ENCODE measurements around the gene SLC22A2.
"Not testable (repeated sequence)": the region's sequence is repeated elsewhere in the genome, so short reads cannot be mapped to it uniquely, and the experiment has no call there.

The SLC22A2 gene

DNA sequence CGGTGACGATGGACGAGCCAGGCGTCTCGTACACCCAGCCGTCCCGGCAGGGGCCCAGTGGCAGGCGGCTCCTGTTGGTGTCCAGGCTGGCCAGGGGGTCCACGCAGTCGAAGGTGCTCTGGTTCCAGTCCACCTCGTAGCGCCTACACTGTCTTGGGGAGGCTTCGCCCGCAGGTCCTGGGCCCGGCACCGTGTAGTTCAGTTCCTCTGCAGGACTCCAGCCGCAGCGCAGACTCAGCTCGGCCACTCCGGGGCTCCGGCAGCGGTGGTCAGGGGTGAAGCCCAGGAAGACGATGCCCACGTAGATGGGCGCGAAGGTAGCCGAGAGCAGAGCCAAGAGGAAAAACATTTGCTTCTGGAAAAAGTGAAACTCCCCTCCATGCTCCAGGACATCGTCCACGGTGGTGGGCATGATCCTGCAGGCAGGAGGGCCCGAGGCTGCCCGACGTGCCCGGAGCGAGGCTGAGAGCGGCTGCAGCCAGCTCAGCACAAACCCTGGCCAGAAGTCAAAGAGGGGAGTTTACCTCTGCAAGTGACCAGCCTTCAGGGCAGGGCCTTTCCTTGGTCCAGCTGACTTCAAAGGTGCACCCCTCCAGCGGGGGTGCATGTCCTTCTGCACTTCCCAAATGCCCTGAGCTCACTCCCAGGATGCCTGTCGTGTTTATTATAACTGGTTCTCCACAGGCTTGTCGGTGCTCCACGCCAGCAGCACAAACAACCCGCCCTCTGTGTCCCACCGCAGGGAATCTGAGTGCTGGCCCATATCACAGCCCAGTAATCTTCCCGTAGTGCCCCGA is at the start of gene SLC22A2:
TSS of gene SLC22A2 (minus strand) at position 476 of the 797 bp plus-strand sequence. CDS start at position 412, 64 bp downstream.
- no peak for DNase-seq

DNA sequence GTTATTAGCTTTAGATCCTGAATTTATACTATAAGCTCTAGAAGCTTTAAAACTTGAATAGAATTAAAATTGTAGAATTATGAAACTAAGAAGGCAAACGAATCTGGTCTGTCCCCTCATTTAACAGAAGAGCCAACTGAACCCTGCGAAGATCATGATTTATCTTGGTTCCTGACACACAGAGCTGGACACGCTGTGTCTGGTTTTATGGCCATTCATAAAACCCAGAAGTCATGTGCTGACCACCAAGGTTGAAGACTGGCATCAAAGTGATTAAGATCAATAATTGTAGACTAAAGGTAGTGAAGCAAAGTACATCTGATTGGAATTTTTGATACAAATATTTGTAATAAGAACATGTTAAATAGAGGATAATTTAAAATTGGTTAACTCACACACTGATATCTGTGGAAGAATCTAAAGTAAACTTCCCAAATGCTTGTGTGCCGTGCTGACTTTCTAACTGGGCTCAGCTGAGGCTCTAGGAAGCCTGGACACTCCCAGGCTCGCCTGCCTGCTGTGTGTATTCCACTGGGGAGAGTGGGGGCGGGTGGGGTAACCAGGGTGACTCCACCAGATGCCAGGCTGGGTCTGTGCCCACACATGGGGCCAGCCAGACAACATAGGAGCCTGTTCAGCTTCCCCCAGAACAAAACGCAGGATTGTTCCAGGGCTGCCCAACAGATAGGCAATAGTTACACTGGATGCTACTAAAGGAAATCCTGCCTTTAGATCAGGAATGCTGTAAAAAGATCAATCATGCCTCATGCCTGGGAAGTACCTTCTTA is 47.5 kb upstream of the SLC22A2 start:
- DNase-seq = no peak

DNA sequence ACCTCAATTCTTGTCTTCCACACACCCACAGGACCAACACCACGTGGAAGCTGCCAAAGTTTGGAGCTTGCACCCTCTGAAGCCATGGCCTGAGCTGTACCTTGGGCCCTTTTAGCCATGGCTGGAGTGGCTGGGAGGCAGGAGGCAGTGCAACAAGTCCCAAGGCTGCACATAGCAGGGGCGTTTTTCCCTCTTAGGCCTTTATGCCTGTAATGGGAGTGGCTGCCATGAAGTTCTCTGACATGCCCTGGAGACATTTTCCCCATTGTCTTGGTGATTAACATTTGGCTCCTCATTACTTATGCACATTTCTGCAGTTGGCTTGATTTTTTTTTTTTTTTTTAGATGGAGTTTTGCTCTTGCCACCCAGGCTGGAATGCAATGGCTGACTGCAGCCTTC is 45.2 kb upstream of the SLC22A2 start:
- DNase-seq = no peak

DNA sequence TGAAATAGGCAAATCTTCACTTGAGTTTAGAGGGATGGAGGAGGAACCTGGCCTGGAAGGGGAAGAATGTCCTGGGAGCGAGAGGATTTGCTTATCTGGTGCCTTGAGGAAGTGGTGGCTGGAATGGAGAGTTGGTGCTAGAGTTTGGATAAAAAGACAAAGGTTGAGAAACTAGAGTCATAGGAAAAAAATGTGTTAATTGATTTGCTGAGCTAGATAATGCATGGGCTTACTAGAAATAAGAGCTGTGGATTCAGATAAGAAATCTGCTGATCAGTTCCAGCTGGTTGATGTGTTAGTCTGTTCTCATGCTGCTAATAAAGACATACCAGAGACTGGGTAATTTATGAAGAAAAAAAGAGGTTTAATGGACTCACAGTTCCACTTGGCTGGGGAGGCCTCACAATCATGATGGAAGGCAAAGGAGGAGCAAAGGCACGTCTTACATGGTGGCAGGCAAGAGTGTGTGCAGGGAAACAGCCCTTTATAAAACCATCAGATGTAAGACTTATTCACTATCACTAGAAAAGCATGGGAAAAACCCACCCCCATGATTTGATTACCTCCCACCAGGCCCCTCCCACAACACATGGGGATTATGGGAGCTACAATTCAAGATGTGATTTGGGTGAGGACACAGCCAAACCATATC is 43.9 kb upstream of the SLC22A2 start:
- not testable (repeated sequence) for DNase-seq

DNA sequence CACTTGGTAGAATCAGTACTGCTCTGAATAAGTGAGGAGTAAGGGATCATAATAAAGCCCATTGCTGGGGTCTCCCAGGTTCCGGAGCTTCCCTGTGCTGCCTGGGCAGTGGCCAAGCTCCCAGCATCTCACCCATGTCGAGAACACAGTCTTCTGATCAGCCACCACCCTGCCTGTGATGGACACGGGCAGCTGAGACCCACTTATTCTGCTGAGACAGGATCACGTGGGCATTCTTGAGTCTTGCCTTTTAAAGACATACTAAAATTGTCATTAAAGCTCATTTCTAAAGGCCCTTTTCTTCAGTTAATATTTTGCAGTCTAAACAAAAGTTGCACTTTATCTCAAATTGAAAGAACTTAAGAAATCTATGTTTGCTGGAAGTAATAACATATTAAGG is 42.7 kb upstream of the SLC22A2 start:
- DNase-seq = no peak

DNA sequence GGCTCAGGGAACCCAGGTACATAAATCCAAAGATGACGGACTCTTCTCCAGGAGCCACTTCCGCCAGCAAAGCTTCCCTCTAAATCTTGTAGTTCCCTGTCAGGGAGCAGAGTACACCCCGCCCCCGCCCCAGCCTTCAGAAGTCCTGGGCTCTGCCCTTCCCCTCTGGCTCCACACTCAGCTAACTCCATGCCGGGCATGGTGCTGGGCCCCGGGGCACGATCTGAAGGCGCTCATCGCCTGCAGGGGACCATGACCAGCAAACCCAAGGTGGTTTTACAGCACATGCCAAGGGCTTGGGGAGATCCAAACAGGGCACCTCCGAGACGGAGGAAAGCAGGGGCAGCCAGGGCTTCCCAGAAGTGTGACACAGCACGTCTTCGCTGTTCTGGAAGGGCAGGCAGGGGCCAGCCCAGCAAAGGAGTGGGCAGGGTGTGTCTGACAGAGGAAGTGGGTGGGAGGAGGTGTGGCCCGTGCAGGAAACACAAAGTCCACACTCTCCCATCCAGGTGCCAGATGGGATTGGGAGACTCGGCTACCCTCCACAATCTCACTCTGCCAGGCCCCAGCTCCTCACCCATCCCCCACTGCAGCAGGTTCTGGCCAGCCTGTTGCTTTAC is 41.6 kb upstream of the SLC22A2 start:
- DNase-seq = no peak

DNA sequence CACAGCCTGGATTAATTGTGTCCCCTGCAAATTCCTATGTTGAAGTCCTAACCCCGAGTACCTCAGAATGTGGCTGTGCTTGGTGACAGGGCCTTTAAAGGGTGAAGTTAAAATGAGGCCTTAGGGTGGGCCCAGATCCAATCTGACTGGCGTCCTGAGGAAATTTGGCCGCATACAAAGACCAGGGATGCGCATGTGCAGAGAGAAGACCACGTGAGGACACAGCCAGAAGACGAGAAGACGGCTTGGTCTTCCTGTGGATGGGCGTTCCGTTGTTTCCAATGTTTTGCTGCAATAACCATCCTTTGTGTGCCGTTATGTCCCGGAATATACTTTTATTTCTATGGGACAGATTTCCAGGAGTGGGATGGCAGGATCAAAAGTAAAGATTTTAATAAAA is 40.9 kb upstream of the SLC22A2 start:
- no peak for DNase-seq

DNA sequence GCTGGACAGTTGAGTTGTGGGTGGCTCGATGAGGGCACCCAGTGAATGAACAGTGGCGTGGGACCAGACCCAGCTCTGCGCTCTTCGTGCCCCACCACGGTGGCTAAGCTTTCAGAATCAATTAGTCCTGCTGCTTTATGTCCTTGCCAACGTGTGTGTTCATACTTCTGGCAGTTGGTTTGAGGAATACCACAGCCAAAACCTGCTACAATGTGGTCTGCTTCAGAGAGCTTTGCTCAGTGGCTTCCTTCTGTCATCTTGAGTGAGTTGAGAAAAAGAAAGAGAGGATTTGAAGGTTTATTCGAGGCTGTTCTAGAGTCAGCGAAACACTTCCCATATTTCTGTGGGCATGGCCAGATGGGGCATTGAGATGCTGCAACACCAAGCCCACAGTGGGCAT is 39.5 kb upstream of the SLC22A2 start:
- no peak for DNase-seq

DNA sequence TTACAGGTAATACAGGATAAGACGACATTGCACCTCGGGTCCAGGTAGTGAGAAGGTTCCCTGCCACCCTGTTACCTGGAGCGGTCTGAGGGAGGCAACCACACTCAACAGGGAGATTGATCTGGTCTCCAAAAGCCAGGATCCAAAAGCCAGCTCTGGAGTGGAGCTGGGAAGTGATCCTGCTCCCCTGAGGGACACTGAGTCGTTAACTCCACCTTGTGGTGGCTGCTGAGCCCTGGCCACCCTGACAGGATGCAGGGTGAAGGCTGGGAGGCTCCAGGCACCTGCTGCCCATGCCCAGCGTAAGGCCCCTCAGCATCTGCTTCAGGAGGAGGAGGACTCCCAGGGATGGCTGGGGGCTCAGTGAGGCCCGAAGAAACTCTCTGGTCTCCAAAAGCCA is 38.7 kb upstream of the SLC22A2 start:
- no peak for DNase-seq

DNA sequence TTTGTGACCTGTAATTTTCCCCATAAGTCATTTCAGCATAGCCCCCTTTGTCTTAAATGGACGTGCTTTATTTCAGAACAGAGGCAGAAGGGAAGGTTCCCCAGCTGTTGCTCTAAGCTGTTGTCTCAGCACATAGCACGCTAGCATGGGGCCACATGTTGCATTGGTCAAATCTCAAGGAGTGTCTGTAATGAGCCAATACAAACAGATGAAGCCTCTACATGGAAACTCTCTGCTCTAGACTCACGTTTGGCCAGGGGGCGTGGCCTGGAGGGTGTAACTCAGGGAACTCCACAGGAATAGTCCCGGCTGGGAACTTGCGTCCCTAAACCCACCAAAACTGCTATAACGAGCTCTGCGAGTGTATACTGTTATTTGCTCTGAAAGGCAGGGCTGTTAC is 35.2 kb upstream of the SLC22A2 start:
- DNase-seq = no peak

DNA sequence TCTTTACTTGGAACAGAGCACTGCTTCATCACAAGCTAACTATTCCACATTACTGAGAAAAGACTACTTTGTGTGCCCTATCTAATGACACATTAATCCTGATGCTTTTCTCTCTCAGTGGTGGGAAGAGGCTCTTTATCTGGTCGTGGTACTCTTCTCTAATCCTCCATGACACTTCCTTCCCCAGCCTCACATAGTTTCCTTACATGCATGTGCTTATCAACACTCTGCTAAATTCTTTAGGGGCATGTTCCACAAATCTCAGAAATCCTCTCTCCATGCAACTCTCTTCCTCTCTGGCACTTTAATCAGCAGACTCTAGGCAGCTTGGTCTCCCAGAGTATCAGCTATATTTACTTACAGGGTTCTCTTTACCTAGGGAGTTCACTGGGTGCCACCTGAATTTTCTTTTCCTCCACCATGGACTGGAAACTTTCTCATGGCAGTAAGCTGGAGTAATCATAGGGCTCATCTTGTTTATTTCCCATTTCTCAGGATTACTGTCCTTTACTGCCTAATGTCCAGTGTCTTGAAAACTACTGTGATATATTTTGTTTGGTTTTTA is 27.0 kb upstream of the SLC22A2 start:
- DNase-seq = no peak

DNA sequence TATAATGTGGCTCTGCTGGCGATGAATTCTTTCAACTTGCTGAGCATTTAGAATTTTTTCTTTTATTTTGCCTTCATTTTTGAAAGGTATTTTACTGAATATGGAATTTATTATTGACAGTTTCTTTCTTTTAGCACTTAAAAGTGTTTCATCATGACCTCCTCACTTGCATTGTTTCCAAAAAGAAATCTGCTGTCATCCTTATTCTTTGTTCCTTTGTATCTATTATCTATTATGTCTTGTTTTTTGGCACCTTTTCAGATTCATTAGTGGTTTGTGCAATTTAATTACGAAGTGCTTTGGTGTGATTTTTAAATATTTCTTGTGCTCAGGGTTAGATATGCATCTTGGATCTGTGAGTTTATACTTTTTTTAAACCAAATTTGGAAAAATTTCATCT is 26.0 kb upstream of the SLC22A2 start:
- no peak for DNase-seq

DNA sequence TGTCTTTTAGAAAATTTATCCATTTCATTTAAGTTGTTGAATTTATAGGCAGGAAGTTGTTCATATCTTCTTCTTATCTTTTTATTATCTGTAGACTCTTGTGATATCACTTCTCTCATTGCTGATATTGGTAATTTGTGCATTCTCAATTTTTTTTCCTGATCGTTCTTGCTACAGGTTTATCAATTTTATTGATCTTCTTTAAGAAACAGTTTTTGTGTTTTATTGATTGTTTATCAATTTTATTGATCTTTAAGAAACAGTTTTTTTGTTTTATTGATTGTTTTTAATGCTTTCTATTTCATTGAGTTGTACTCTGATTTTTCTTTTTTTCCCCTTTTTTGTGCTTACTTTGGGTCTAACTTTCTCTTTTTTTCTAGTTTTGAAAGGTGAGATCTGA is 23.8 kb upstream of the SLC22A2 start:
- DNase-seq = no peak

DNA sequence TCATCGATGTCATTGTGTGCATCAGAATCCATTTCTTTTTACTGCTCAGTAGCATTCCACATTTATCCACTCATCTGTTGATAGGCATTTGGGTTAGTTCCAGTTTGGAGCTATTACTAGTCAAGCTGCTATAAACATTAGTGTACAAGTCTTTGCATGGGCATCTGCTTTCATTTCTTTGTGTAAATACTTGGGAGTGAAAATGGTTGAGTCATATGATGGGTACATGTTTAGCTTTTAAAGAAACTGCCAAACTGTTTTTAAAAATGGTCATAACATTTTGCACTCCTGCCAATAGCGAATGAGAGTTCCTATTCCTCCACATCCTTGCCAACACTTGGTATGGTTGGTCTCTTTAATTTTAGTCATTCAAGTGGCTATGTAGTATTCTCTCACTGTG is 21.2 kb upstream of the SLC22A2 start:
- DNase-seq = no peak

DNA sequence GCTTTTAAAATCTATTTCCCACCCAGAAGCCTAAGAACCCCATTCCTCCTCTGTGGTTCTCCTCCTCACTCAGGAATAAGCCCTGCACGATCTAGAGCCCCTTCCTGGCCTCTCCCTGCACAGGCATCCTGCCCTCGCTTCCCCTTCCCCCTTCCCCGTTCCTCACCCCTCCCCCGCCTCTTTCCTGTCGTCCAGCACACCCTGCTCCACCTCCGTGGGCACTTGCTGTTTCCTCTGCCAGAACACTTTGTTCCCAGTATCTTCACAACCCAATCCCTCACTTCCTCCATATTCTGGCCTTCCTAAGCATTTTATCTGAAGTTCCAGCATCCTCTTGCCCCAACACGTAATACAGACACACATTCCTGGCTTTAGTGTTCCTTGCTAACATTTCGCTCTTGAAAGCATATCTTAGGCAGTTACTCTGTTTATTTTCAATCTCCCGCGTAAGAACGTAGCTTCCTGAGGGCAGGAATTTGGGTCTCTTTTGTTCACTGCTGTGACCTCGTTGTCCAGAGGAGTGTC is 20.2 kb upstream of the SLC22A2 start:
- no peak for DNase-seq

DNA sequence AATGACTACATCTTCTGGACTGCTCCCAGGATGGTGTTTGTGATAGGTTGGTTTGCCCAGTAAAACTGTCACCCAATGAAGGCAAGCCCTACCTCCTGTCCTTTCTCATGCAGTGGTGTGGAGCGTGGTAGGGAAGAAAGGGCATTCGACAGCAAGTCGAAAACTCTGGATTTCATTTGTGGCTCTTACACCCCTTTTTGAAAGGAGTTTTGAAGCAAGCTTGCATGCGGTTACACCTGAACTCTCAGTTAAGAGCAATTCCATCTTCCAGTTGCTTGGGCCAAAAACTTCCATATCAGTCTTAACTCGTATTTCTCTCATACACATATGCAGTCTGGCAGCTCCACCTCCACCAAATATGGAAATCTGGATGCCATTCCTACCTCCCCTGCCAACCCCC is 19.7 kb upstream of the SLC22A2 start:
- no peak for DNase-seq

DNA sequence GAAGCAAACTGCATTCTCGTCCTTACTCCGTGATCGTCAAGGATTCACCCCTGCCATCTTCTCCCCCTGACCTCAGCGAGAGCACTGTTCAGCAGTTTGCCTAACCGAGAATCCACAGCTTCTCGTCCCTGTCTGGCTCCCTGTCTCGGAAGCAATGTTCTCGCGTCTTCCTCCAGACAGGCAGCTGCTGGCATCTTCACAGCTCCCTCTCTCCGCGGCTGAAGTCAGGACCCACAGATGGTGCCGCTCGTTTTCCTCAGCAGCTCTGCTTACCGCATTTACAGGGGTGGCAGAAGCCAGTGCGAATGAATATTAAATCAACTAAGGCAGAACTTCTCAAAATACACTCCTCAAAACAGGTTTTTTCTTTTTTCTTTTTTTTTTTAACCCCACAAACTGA is 18.9 kb upstream of the SLC22A2 start:
- no peak for DNase-seq

DNA sequence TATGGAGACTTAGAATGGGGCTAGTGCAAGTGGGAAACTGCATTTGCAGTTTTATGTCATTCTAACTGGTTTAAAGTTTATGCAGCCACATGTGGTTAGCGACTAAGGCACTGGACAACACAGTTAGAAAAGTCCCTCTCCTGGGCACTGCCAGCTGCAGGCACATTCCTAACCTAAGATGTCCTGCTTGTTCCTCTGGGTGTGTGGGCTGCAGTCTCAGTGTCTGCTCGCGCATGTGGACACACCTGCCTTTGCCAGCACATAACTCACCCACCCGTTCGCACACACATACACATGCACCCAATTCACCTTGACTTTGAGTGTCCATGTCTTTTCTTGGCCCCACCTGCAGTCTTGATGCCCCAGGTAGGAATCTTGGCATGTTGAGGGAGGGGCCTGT is 18.5 kb upstream of the SLC22A2 start:
- DNase-seq = no peak

DNA sequence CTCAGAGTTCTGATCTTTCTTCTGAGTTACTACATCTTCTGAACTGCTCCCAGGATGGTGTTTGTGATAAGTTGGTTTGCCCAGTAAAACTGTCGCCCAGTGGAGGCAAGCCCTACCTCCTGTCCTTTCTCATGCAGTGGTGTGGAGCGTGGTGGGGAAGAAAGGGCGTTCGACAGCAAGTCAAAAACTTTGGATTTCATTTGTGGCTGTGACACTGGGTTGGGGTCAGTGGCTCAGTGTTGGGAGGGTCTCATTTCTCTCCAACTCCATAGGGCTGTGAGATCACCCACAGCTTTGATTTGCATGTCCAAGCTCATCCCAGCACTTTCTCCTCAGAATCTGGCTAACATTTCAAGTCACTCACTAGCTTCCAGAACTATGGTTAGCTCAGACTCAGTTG is 17.5 kb upstream of the SLC22A2 start:
- DNase-seq = no peak

DNA sequence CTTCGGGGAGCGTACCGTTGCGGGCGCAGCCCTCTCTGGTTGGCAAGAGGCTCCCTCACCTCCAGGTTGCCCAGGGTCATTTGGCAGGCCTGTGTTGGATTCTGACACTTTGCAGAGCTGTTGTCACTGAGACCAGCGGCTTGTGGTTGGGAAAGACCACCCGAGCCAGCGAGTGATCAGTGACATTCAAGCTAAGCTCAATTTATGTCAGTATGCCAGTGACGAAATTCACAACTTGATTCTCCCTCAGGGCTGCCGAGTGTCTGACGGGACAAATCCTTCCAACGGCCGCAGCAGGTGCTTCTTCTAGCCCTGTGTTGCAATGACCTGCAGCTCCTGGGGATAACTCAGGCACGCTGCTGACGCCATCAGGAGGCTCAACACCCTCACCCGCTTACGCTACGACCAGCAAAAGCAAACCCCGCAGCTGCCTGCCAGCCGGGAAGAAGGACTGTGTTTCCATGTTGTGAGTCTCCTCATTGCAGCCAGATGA is 16.9 kb upstream of the SLC22A2 start:
- no peak for DNase-seq

DNA sequence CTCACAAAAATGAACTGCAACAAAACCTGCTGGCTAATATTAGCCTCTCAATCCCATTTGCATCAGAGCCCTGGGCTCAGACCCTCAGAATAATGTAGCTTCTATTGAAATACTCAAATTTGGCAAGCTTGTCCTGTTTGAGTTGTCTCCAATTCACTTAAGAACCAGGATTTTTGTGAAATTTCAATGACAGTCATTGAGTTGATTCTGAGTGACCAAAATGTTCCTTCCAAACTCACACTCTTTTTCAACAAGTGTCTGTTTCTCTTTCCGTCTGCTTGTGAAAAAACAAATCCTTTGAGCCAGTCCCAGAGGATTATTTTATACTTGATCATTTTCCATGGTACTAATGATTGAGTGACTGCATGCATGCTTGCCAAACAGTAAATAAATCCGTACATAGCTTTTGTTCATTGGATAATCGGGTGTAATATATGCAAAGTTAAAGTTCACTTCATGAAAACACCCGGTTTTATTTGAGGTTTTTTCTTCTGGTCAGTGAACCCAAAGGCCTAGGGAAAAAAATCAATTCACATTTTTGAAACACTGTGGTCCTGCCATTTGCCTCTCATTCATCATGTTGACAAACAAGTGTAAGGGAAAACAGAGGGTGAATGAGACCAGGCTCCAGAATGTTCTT is 16.4 kb upstream of the SLC22A2 start:
- DNase-seq = no peak

DNA sequence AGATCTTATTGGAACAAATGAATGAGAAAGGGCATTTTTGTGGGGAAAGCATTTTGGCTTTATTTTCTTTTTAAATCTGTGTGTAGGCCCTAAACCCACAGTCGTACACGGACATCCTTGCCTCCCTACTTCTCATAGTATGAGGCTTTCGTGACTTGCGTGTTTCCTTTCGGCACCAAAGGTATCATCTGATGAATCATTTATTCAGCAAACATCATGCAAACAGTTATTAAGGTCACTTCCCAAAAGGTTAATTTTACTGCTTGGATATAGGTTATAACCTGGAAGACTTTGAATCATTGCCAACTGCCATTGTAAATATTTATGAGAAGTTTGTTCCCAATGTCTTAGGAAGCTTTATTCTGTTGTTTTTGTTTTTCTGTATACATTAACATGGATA is 15.1 kb upstream of the SLC22A2 start:
- no peak for DNase-seq

Measured in NK-92 treated with Interleukin-12 subunit alpha and Interleukin-12 subunit beta, amount 100 ng/mL, for 24 hours (cell line).